Skeletal muscle cell (primary cell): ENCODE results near the gene C1S.
"Not testable (repeated sequence)": the region's sequence is repeated elsewhere in the genome, so short reads cannot be mapped to it uniquely, and the experiment has no call there.

Source experiments
- DNase-seq: peaks from one replicate; pipeline ENCODE4 v3.0.0-alpha.2; 2010; ENCODE audit warnings: low read depth
- H3K4me3 ChIP-seq: 2 replicates; pipeline ENCODE4 v1.5.1; 2011; ENCODE audit warnings: low read depth, mild to moderate bottlenecking, control low read depth, low read length, moderate library complexity

Gene C1S

DNA sequence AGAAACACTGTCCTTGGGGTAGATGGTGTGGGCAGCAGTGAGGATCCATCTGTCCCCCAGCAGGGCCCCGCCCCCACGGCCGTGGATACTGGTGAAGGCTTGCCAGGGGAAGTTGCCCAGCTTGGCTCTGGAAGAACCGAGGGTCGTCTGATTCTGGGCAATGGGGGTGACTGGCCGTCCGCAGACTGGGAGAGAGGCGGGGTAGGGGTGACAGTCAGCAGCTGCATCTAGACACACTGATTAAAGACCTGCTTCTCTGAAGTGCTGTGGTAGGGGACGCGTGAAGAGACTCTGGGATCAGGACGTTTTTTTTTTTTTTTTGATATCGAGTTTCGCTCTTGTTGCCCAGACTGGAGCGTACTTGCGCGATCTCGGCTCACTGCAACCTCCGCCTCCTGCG, 36.5 kb downstream of the C1S start:
- DNase-seq = no peak
- H3K4me3 ChIP-seq = no peak overlapping the region

DNA sequence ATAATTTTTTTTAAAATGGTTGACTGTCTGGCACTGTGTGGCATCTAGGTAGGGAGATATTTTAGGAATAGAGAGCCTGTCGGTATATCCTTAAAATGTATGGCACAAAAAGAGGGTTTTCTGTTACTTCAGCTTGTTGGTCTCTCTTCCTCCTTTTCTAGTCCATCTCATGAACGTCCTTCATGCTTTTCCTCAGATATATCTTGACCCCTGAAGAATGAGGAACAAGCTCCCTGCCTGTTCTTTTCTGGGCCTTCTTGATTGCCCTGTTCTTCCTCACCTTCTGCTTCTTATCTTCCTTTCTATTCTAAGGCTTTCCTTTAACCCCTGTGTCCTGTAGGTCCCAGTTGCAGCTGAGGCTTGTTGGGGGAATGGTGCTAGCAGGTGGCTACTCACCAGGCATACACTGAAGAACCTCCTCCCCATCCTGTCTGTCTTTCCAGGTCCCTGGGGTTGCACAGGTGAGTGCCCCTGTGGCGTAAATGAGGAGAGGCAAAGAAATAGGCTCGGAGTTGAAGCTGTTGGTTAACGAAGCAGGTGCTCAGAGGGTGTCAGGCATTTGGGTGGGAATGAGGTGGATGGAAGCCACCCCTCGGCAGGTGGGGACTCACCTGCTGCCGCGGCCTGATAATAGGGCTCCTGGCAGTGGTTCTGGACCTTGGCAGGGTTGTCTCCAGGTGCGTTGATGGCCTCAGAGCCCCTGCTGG, 38.9 kb downstream of the C1S start:
- no peak for DNase-seq
- H3K4me3 ChIP-seq = no peak overlapping the region

DNA sequence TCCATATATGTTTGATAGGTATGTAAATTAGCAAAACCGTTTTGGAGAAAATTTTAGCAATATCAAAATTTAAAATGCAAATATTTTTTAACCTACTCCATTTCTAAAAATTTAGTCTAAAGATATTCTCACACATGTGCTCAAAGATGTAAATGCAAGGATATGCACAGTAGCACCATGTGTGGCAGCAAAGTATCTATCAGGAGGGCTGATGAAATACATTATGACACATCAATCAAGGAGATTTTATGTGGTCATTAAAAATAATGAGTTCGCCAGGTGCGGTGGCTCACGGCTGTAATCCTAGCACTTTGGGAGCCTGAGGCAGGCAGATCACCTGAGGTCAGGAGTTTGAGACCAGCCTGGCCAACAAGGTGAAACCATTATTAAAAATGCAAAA, 39.7 kb downstream of the C1S start:
- no peak overlapping the region for H3K4me3 ChIP-seq
- DNase-seq = no peak

DNA sequence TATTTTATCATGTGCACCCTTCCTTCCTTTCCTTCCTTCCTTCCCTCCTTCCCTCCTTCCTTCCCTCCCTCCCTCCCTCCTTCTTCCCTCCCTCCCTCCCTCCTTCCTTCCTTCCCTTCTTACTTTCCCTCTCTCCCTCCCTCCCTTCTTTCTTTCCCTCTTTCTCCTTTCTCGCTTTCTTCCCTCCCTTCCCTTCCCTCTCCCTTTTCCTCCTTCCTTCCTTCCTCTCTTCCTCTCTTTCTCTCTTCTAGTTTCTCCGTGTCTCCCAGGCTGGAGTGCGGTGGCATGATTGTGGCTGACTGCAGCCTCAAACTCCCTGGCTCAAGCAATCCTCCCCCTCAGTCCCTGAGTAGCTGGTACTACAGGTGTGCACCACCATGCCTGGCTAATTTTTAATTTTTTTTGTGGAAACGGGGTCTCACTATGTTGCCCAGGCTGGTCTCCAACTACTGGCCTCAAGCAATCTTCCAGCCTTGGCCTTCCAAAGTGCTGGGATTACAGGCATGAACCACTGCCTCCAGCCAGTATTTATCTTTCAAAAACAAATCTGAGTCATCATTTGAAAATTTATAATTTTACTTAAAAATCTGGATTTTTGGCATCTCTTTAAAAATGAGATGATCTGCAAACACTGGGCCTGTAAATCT, 40.7 kb downstream of the C1S start:
- no peak overlapping the region for H3K4me3 ChIP-seq
- no peak for DNase-seq

DNA sequence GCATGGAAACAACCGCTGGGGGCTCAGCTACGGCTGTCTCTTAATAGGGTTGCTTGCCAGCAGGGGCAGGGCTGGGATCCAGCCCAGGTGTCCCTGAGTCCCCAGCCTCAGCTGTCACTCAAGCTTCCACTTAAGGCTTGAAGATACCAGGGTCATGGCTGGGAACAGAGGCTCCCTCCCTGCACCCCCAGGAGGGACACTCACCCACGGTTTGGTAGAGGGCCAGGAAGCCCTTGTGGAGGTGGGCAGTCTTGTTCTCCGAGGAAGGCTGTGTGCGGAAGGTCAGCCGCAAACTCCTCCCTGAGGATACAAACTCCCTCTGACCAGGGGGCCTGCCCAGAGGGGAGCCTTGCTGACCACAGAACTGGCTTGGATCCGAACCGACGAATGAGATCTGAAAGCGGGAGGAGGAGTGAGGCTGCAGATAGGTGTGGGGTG, 41.2 kb downstream of the C1S start:
- no peak for DNase-seq
- no peak overlapping the region for H3K4me3 ChIP-seq

DNA sequence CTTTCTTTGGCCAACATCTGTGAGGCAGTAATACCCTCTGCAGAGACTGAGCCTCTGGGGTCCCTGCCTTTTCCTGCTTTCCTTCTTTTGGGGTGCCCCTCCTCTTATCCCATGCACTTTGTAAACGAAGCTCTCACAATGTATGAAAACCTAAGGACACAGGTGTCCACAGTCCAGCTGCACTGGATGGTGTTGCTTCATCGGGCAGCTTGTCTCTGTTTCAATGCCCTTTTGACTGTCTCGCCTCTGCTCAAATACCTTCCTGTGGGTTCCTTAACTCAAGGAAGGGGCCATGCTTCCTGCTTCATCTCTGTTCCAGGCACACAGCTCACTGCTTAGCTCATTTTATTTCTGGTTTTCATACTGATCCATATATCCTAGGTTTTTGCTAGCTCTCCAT, 42.1 kb downstream of the C1S start:
- H3K4me3 ChIP-seq = no peak overlapping the region
- no peak for DNase-seq

DNA sequence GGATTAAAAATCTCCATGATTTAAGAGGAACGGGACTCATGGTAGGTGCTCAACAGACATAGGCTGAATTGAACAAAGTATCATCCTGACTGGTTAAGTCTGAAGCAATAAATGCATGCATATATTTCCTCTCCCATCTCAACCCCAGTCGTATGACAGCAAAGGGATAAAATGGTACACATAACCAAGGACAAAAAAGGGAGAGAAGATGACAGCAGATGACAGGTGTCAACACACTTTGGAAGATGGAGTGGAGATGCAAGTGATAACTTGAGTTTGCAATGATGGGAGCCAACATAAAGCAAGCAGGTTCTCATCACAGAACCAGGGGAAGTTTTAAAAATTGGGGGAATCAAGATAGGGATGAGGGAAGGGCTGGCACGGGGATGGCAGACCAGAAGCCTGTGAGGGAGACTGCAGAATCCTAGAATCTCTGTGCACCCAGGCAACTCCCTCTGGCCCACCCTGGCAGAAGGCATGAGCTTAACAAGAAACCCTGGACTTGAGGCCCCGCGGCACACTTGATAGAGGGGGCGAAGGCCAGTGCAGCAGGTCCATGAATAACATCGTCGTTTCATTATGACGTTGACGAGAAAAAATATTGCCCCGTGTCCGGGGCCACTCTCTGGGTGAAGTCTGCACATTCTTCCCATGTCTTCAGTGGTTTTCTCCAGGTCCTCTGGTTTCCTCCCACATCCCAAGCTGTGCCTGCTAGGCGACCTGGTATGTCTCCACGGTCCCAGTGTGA, 43.5 kb downstream of the C1S start:
- no peak for DNase-seq

DNA sequence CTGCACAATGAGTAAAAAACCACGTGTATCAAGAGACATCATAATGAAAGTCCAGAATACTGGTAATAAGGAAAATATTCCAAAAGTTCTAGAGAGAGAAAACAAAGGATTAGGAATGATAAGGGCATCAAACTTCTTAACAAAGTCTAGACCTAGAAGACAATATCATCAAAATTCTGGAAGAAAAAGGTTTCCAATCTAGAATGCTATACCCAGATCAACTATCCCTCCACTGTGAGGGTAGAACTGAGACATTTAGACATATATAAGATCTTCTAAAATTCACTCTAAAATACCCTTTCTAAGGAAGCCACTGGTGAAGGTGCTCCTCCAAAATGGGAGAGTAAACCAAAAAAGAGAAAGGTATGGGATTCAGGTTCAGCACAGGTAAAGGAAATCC, 45.6 kb downstream of the C1S start:
- no peak overlapping the region for H3K4me3 ChIP-seq
- DNase-seq = no peak

More for the DNA sequence above, 43.5 kb downstream of the C1S start:
- no peak overlapping the region for H3K4me3 ChIP-seq

DNA sequence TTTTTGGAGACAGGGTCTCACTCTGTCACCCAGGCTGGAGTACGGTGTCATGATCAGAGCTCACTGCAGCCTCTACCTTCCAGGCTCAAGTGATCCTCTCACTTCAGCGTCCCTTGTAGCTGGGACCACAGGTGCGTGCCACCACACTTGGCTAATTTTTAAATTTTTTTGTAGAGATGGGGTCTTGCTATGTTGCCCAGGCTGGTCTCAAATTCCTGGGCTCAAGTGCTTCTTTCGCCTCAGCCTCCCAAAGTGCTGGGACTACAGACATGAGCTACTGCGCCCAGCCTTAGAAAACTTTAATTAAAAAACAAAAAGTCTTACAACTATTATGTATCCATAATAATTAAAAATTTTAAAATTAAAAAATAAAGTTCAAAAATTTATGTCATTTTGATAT, 46.7 kb downstream of the C1S start:
- DNase-seq, H3K4me3 ChIP-seq: not testable (repeated sequence)

DNA sequence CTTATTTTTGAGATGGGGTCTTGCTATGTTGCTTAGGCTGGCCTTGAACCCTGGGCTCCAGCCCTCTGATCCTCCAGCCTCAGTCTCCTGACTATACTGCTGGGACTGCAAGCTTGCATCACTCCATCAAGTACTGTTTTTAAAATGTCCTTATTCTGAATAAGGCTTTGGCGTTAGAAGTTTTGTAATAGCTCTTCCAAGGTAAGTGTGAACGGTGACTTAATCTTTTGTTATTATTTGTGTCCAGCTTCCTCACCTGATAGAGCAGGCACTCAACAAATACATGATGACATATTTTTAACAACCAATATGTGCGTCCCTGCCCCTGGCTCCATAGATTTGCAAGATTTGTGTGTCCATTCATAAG, 47.1 kb downstream of the C1S start:
- peak overlapping the region; percentile 66 for H3K4me3 ChIP-seq
- DNase-seq = no peak

DNA sequence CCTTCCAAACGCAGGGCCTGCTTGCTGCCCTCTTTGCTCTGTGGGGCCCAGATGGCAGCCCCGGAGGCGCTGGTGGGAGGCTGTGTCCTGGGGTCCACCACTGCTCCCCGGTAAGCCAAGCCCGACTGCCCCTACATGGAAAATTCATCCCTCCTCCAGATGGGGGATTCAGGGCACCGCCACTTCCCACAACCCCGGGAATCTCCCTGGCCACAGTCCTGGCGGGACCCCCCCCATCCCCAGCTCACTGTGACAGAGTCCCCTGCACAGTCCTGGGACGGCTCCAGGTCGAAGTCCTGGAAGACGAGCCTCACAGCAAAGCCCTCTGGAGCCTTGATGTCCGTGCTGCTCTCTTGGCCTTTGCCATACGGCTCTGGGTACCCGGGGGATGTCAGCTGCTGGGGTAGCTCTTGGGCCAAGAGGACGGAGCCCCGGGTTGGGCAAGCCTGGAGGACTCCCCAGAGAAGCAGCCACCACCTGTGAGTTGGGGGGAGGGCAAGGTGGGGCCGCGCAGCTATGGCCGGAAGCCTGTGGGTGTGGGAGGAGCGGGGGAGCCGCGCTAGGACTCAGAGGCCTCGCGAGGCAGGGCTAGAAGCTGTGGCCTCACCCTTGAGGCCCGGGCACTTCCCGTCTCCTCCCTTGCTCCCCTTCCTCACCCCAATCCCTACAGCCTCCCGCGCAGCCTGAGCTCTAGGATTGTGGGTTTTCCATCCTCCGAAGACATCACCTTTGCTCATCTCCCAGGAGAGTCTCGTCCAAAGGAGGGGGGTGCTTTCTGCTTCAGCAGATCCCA, 47.7 kb downstream of the C1S start:
- no peak for DNase-seq

DNA sequence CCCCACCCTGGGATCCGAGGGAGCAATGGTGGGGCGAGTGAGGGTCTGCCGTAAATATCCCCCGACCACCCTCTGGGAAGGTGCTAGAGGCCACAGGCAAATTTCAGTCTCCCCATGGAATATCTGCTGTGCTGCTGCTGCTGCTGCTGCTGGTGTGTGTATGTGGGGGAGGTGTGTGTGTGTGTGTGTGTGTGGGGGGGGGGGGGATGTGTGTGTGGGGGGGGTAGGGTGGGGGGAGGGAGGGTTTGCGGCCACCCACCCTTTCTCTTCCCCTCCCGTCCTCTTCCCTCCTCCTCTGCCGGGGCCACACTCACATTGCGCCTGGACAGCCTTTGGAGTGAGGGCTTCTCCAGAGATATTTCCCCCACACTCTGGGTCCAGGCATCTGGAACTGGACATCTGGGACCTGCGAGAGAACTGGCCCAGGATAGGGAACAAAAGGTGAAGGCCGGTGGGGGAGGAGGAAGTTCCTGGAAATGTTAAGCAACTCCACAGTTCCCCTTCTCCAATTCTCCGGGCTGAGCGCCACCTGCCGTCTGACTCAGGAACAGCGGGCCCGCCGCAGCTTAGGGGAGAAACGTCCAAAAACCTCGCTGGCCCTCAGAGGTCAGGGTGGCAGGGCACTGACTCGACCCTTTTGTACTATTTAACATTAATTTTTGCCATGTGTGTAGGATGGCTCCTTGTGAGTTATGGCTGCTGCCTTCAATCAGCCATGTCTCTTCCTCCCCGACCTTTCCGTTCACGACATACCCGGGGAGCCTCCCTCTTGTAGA, 48.5 kb downstream of the C1S start, which contains the start of gene C1RL:
C1RL (minus strand) TSS at position 419 of the 776 bp plus-strand sequence; CDS start at position 385, 34 bp downstream.
- peak within 1 kb of the TSS; percentile 66 for H3K4me3 ChIP-seq
- DNase-seq = peak; percentile 83

More for the DNA sequence above, 47.7 kb downstream of the C1S start:
- H3K4me3 ChIP-seq = peak overlapping the region; percentile 66

DNA sequence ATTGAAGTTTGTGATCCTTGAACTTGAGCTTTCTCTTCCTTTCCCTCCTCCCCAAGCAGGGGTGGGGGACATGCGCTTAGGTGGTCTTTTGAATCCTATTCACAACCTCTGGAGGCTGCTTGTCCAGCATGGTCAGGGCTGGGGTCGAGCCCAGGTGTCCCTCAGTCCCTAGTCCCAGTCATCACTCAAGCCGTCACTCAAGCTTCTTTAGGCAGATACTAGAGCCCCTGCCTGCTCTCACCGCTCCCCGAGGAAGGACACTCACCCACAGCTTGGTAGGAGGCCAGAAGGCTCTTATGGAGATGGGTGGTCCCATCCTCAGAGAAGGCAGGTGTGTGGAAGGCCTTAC, 49.0 kb downstream of the C1S start:
- H3K4me3 ChIP-seq = peak overlapping the region; percentile 66
- DNase-seq = no peak

DNA sequence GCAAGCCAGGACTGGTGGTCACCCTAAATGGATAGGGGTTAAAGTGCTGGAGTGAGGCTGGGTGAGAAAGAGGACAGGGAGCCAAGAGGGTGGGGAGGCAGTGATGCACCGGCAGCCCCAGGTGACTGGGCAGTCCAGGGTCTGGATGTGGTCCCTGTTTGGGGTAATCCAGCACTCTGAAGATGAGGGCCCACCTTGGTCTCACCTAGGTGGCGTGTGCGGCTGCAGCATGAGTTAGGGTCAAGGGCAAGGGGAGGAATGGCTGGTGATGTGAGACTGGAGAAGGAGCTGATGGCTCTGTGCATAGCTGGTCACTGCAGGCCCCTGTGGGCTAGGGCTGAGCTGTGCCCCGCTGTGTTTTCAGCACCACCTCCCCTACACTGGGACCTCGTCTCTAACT, 50.1 kb downstream of the C1S start:
- H3K4me3 ChIP-seq = no peak overlapping the region
- DNase-seq = no peak

DNA sequence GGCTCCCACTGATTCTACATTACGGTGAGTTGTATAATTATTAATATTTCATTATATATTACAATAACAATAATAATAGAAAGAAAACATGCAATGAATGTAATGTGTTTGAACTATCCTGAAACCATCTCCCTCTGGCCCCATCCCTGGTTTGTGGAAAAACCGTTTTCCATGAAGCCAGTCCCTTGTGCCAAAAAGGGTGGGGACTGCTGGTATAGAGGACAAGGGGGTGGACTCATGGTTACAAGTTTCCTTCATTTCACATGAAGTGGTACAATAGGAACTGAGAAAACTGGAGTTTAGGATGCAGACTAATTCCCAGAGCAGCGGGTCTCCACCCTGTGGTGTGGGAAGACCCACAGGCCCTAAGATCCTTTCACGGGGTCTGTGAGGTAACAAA, 51.5 kb downstream of the C1S start:
- no peak for DNase-seq
- H3K4me3 ChIP-seq = no peak overlapping the region

DNA sequence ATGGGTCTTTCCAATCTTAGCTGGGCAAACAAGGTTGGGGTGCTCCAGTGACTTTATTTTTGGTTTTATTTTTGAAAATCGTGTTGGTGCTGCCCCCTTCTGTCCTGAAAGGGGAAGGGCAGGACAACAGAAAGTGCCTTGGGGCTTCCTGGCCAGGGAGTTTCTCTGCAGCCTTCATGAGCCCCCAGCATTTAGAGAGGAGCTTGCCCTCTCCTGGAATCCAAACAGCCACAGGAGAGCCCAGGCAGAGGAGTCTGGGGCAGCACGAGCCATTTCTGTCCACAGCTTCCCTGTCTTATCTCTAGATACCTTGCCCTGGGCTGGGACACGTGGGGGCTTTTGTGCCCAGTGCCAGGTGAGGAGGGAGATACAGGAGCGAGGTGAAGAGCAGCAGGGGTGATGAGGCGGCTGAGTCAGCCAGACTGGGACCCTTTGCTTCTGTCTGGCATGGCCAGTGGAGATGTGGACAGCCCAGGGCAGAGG, 52.9 kb downstream of the C1S start:
- DNase-seq = no peak

DNA sequence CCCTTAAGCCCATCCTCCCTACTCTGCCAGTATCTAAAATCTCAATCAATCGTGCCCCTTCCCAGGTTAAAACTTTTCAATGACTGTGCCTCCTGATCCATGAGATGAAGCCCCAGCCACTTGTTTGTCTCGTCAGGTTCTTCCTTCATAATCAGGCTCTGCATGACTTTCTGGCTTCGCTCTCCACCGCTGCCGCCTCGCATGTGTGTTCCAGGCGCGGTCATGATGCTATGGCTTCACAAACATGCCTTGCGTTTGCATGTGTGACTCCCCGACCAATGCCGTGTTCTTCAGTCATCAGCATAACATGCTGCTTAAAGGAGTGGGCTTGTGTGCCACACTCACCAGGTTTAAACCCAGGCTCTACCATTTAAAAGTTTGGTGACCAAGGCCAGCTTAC, 53.5 kb downstream of the C1S start:
- no peak overlapping the region for H3K4me3 ChIP-seq
- DNase-seq = no peak

More for the DNA sequence above, 52.9 kb downstream of the C1S start:
- H3K4me3 ChIP-seq = no peak overlapping the region

DNA sequence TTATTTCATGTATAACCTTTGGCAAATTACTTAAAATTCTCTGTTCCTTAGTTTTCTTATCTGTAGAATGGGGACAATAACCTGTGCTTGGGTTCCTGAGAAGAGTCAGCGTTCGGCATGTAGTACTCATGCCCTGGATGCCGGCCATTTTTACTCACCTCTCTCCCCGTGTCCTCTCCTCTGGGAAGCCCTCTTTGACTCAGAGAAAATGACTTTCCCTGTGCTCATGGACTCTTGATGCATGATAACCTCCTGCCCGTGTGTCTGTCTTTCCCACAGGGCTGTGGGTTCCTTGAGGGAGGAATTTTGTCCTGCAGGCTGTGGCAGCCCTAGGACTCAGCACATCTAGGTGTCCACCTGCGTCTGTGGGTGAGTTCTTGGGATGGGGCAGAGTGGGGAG, 54.3 kb downstream of the C1S start:
- H3K4me3 ChIP-seq = no peak overlapping the region
- DNase-seq = no peak

DNA sequence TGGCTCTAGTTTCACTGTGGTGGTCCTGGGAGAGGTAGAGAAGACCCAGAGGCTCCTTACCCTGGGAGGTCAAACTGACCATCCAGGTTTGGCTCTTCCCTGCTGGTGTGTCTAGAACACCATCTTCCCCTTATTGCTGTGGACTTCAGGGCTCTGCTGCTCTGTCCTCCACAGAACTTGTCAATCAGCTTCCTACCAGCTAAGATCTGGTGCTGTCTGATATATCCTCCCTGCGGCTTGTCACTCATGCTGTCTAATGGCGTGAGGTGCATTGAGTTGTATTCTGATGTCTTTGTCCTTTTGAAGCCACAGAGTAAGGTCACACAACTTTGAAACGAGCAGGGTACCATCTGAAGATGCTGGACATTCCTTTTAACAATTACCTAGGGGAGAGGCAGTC, 55.7 kb downstream of the C1S start:
- no peak overlapping the region for H3K4me3 ChIP-seq
- no peak for DNase-seq
